GM18508 (cell line): ENCODE results near the gene SLC6A12.
"Not testable (repeated sequence)": the region's sequence is repeated elsewhere in the genome, so short reads cannot be mapped to it uniquely, and the experiment has no call there.

Experiments
- ATAC-seq: cut with Tn5 transposase; IDR thresholded peaks from one replicate; pipeline ENCODE4 v1.9.1; 2021; ENCODE audit warnings: moderate number of reproducible peaks; ENCODE audit not compliant: insufficient read depth, unreplicated experiment

SLC6A12 gene

GRCh38 chr12:218728-219590 is 5.0 kb upstream of the SLC6A12 start:
- no peak for ATAC-seq

GRCh38 chr12:218221-218620 is 4.3 kb upstream of the SLC6A12 start:
- no peak for ATAC-seq

- not testable (repeated sequence) for ATAC-seq
Measured at GRCh38 chr12:217029-217428, 3.1 kb upstream of the SLC6A12 start.

GRCh38 chr12:215116-215515 is 1.2 kb upstream of the SLC6A12 start:
- no peak for ATAC-seq

GRCh38 chr12:213527-213932 is 427 bp downstream of the SLC6A12 start:
- no peak for ATAC-seq

GRCh38 chr12:212715-213526 is 1.0 kb downstream of the SLC6A12 start:
- ATAC-seq = no peak

- no peak for ATAC-seq
Measured at GRCh38 chr12:212415-212714, 1.6 kb downstream of the SLC6A12 start.

GRCh38 chr12:211639-212414 is 2.1 kb downstream of the SLC6A12 start:
- no peak for ATAC-seq

GRCh38 chr12:211142-211465 is 2.9 kb downstream of the SLC6A12 start:
- ATAC-seq = no peak

GRCh38 chr12:210277-211141 is 3.4 kb downstream of the SLC6A12 start:
- ATAC-seq = no peak

GRCh38 chr12:209851-210250 is 4.1 kb downstream of the SLC6A12 start:
- ATAC-seq = no peak

GRCh38 chr12:209246-209645 is 4.7 kb downstream of the SLC6A12 start:
- no peak for ATAC-seq

GRCh38 chr12:208813-209212 is 5.1 kb downstream of the SLC6A12 start:
- ATAC-seq = no peak

- ATAC-seq = no peak
Measured at GRCh38 chr12:207804-208203, 6.2 kb downstream of the SLC6A12 start.

GRCh38 chr12:206746-207440 is 7.1 kb downstream of the SLC6A12 start:
- ATAC-seq = no peak

GRCh38 chr12:205026-205425 is 8.9 kb downstream of the SLC6A12 start:
- ATAC-seq = no peak

GRCh38 chr12:204261-204678 is 9.7 kb downstream of the SLC6A12 start:
- no peak for ATAC-seq

- no peak for ATAC-seq
Measured at GRCh38 chr12:203462-204260, 10.3 kb downstream of the SLC6A12 start.

GRCh38 chr12:203074-203461 is 10.9 kb downstream of the SLC6A12 start:
- ATAC-seq = no peak
